Activated CD4-positive, alpha-beta T cell treated with anti-CD3 and anti-CD28 coated beads, Interleukin-2, amount 50 U/mL, for 48 hours (primary cell): ENCODE measurements around the gene SPATA33.

ENCODE experiments used
- DNase-seq, 2 experiments: peaks; one replicate each; pipeline ENCODE4 v3.0.0-alpha.2; 2020

The SPATA33 gene

GRCh38 chr16:89657442-89658220 is at the start of gene SPATA33, which contains the start of gene CHMP1A:
Gene SPATA33 (plus strand): TSS chr16:89657836. CDS start chr16:89657912, 76 bp downstream.
Gene CHMP1A (minus strand): TSS chr16:89657708. CDS start chr16:89657588, 120 bp downstream.
- peak; percentile 91 to 93 for DNase-seq

- no peak for DNase-seq
These were observed 49.5 kb upstream of the SPATA33 start for GRCh38 chr16:89607937-89608740.

- no peak for DNase-seq
These were observed 47.6 kb upstream of the SPATA33 start for GRCh38 chr16:89610108-89610453.

GRCh38 chr16:89612415-89613166 is 45.0 kb upstream of the SPATA33 start:
- no peak for DNase-seq

GRCh38 chr16:89613231-89613953 is 44.2 kb upstream of the SPATA33 start, which contains the start of gene DPEP1:
Gene DPEP1 (plus strand): TSS chr16:89613642. CDS start chr16:89630411, 16,769 bp downstream.
- no peak for DNase-seq

- no peak for DNase-seq
These were observed 43.6 kb upstream of the SPATA33 start for GRCh38 chr16:89613954-89614459.

GRCh38 chr16:89615176-89615575 is 42.5 kb upstream of the SPATA33 start:
- DNase-seq, result no peak

GRCh38 chr16:89615596-89616090 is 42.0 kb upstream of the SPATA33 start:
- DNase-seq, result peak; percentile 19 to 32

GRCh38 chr16:89616623-89617022 is 41.0 kb upstream of the SPATA33 start:
- no peak for DNase-seq

GRCh38 chr16:89617036-89617435 is 40.6 kb upstream of the SPATA33 start:
- no peak for DNase-seq

- DNase-seq, result no peak
These were observed 39.3 kb upstream of the SPATA33 start for GRCh38 chr16:89618109-89618998.

GRCh38 chr16:89619840-89620239 is 37.8 kb upstream of the SPATA33 start:
- DNase-seq, result no peak

- DNase-seq, result no peak
These were observed 37.2 kb upstream of the SPATA33 start for GRCh38 chr16:89620406-89620841.

GRCh38 chr16:89621136-89621697 is 36.4 kb upstream of the SPATA33 start:
- no peak for DNase-seq

- DNase-seq, result no peak
These were observed 35.8 kb upstream of the SPATA33 start for GRCh38 chr16:89621698-89622409.

- no peak for DNase-seq
These were observed 34.0 kb upstream of the SPATA33 start for GRCh38 chr16:89623511-89624261.

- DNase-seq, result no peak
These were observed 32.6 kb upstream of the SPATA33 start for GRCh38 chr16:89624777-89625761.
